GM23338 (cell line): Measurements from ENCODE around the gene CCDC186. TPM values are rescaled to one million over a fixed set of nuclear protein-coding genes. Genes with fewer than 3 reads are reported as not detected.

Experiments
- ATAC-seq: fragments of 200-7000 bp; cut with Tn5 transposase; 3 replicates; pipeline ENCODE4 v1.9.1; 2020
- DNase-seq: peaks from one replicate; pipeline ENCODE4 v3.0.0-alpha.2; 2015; ENCODE audit warnings: low spot score
- H2AFZ ChIP-seq: fragments of 200-600 bp; sonication (generic); 2 replicates; pipeline ENCODE4 v1.8.0; 2016; ENCODE audit warnings: antibody characterized with exemption, mild to moderate bottlenecking, moderate library complexity
- H3F3A ChIP-seq: fragments of 200-600 bp; sonication (generic); replicated peaks from 2 replicates; pipeline ENCODE4 v1.8.0; 2017; ENCODE audit warnings: antibody characterized with exemption, mixed run types, low read depth
- H3K27ac ChIP-seq: fragments of 200-600 bp; sonication (generic); 2 replicates; pipeline ENCODE4 v1.6.1; 2016; ENCODE audit warnings: low read depth
- H3K27me3 ChIP-seq: fragments of 200-600 bp; sonication (generic); 2 replicates; pipeline ENCODE4 v1.8.0; 2016; ENCODE audit warnings: mild to moderate bottlenecking, mixed run types, moderate library complexity; ENCODE audit not compliant: insufficient read depth
- H3K36me3 ChIP-seq: fragments of 200-600 bp; sonication (generic); 2 replicates; pipeline ENCODE4 v1.8.0; 2016; ENCODE audit warnings: mild to moderate bottlenecking; ENCODE audit not compliant: insufficient read depth
- H3K4me1 ChIP-seq: fragments of 200-600 bp; sonication (generic); 2 replicates; pipeline ENCODE4 v1.8.0; 2016; ENCODE audit warnings: mild to moderate bottlenecking, moderate library complexity; ENCODE audit not compliant: insufficient read depth
- H3K4me2 ChIP-seq: fragments of 200-600 bp; sonication (generic); 2 replicates; pipeline ENCODE4 v1.7.1; 2017; ENCODE audit warnings: mixed run types
- H3K4me3 ChIP-seq: fragments of 200-600 bp; sonication (generic); 2 replicates; pipeline ENCODE4 v1.6.1; 2016; ENCODE audit warnings: mixed run types
- H3K79me2 ChIP-seq: fragments of 200-600 bp; sonication (generic); replicated peaks from 2 replicates; pipeline ENCODE4 v1.8.0; 2017; ENCODE audit warnings: mild to moderate bottlenecking; ENCODE audit not compliant: insufficient read depth
- H3K9me2 ChIP-seq: fragments of 200-600 bp; sonication (generic); 2 replicates; pipeline ENCODE4 v1.8.0; 2017; ENCODE audit not compliant: insufficient read depth
- H4K20me1 ChIP-seq: fragments of 200-600 bp; sonication (generic); replicated peaks from 2 replicates; pipeline ENCODE4 v1.8.0; 2017; ENCODE audit warnings: mild to moderate bottlenecking; ENCODE audit not compliant: insufficient read depth
- H3K27ac Mint-ChIP-seq: 2 replicates; pipeline ENCODE4 v1.8.0; 2020; ENCODE audit warnings: inconsistent platforms, mild to moderate bottlenecking, moderate library complexity, mixed read lengths
- H3K27me3 Mint-ChIP-seq: 3 replicates; pipeline ENCODE4 v1.8.0; 2022; ENCODE audit warnings: low read depth, mild to moderate bottlenecking, moderate library complexity, mixed read lengths, inconsistent platforms; ENCODE audit not compliant: insufficient read depth, poor library complexity
- H3K36me3 Mint-ChIP-seq: 3 replicates; pipeline ENCODE4 v1.8.0; 2021; ENCODE audit warnings: low read depth, mild to moderate bottlenecking, inconsistent platforms, moderate library complexity, mixed read lengths
- H3K4me1 Mint-ChIP-seq: 3 replicates; pipeline ENCODE4 v1.8.0; 2020; ENCODE audit warnings: mild to moderate bottlenecking, inconsistent platforms, mixed read lengths
- H3K4me3 Mint-ChIP-seq: 3 replicates; pipeline ENCODE4 v1.8.0; 2021; ENCODE audit warnings: moderate library complexity, mild to moderate bottlenecking, inconsistent platforms, mixed read lengths
- H3K9me3 Mint-ChIP-seq: 3 replicates; pipeline ENCODE4 v1.8.0; 2020; ENCODE audit warnings: moderate library complexity, mild to moderate bottlenecking, inconsistent platforms, mixed read lengths
- CREB1 ChIP-seq: fragments of 250-450 bp; sonication (Bioruptor Pico); IDR thresholded peaks from 2 replicates; pipeline ENCODE4 v1.5.0; 2020; ENCODE audit warnings: low read depth, mild to moderate bottlenecking, moderate library complexity
- EZH2 ChIP-seq: fragments of 200-600 bp; sonication (generic); IDR thresholded peaks from one replicate; pipeline ENCODE4 v1.8.0; 2017; ENCODE audit warnings: antibody characterized with exemption, mild to moderate bottlenecking, low read depth; ENCODE audit not compliant: unreplicated experiment
- EZH2phosphoT487 ChIP-seq: fragments of 200-600 bp; sonication (generic); IDR thresholded peaks from one replicate; pipeline ENCODE4 v1.8.1; 2018; ENCODE audit warnings: antibody characterized with exemption; ENCODE audit not compliant: unreplicated experiment
- JUNB ChIP-seq: IDR thresholded peaks from one replicate; pipeline ENCODE4 v1.6.1; 2016; ENCODE audit warnings: antibody characterized with exemption; ENCODE audit not compliant: unreplicated experiment
- NANOG ChIP-seq: IDR thresholded peaks from 2 replicates; pipeline ENCODE4 v1.6.1; 2016; ENCODE audit warnings: antibody characterized with exemption, borderline replicate concordance
- POLR2AphosphoS5 ChIP-seq: IDR thresholded peaks from 2 replicates; pipeline ENCODE4 v1.6.1; 2016; ENCODE audit warnings: antibody characterized with exemption, low read depth
- STAT1 ChIP-seq: IDR thresholded peaks from one replicate; pipeline ENCODE4 v1.6.1; 2016; ENCODE audit warnings: antibody characterized with exemption; ENCODE audit not compliant: unreplicated experiment
- ZNF114 ChIP-seq: fragments of 250-450 bp; sonication (Bioruptor Pico); IDR thresholded peaks from 2 replicates; pipeline ENCODE4 v1.5.0; 2020; ENCODE audit warnings: mild to moderate bottlenecking, moderate library complexity
- ZNF331 ChIP-seq: fragments of 250-450 bp; sonication (Bioruptor Pico); IDR thresholded peaks from 2 replicates; pipeline ENCODE4 v1.5.0; 2020; ENCODE audit warnings: low read depth, mild to moderate bottlenecking, moderate library complexity
- ZNF462 ChIP-seq: fragments of 250-450 bp; sonication (Bioruptor Pico); IDR thresholded peaks from 2 replicates; pipeline ENCODE4 v1.5.0; 2020; ENCODE audit warnings: mild to moderate bottlenecking, moderate library complexity
- polyA plus RNA-seq: library from polyadenylated mRNA; unstranded; fragments of >200 nt; fragmentation: Nextera tagmentation; extraction: Ambion mirVana; gene quantifications from 2 replicates; pipeline ENCODE4 v1.2.1, GENCODE V29; 2016
- total RNA-seq: library from RNA; depleted of rRNA; stranded (reverse); fragments of >200 nt; shearing (Covaris generic); gene quantifications from 2 replicates; pipeline ENCODE4 v1.2.3, GENCODE V29; 2014
- TF ChIP-seq, protein P1 (sequence below), 2 experiments: fragments of 200-600 bp in 1 of 2; sonication (generic) in 1 of 2; conservative IDR thresholded peaks; 2 replicates each; pipeline versions ENCODE4 v1.5.1 to v1.6.1; 2016 to 2017; ENCODE audit warnings: antibody characterized with exemption in 2 of 2, low read depth in 2 of 2, mild to moderate bottlenecking in 2 of 2, moderate library complexity in 1 of 2
- TF ChIP-seq, protein P2 (sequence below): IDR thresholded peaks from one replicate; pipeline ENCODE4 v1.6.1; 2018; ENCODE audit warnings: antibody characterized with exemption; ENCODE audit not compliant: unreplicated experiment
- TF ChIP-seq, protein P3 (sequence below): IDR thresholded peaks from 2 replicates; pipeline ENCODE4 v1.6.1; 2016; ENCODE audit warnings: antibody characterized with exemption

CCDC186 gene
- total and polyA plus RNA-seq, 2 experiments from 2014 or later = 24.2 to 50.7 TPM

DNA sequence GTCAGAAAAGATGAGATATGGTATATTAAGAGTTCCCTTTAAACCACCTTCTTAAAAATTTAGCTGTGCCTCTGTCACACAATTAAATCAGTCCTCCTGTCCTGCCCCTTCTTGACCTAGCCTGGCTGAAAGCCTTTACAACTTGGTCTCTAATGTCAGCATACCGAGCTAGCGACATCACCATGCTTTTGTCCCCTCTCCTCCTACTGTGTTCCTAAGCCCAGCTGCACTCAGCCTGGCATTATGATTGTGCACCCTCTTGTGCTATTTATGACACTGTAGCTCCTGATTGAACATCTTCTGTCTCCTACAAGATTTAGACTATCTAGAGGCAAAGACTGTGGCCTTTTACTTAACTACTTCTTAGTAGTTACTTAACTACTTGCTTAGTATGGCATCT, 34.3 kb upstream of the CCDC186 start:
- peak; percentile 27 for DNase-seq
- no peaks in the 10 kb centered on the region for H3K9me2 ChIP-seq
- H3K36me3 Mint-ChIP-seq = no peaks in the 10 kb centered on the region

More for the DNA sequence above, 34.3 kb upstream of the CCDC186 start:
- Histone ChIP-seq H3F3A (no peaks in the 10 kb centered on the region), H3K27ac (no peak overlapping the region), H3K36me3 (no peaks in the 10 kb centered on the region), H3K27me3 (no peaks in the 10 kb centered on the region), H3K4me2 (no peak overlapping the region), H2AFZ (no peak overlapping the region), H3K4me3 (no peak overlapping the region), H3K79me2 (no peaks in the 10 kb centered on the region), H3K4me1 (no peaks in the 10 kb centered on the region), H4K20me1 (no peaks in the 10 kb centered on the region)
- H3K27ac Mint-ChIP-seq = no peak overlapping the region
- H3K9me3 Mint-ChIP-seq = no peaks in the 10 kb centered on the region
- no peaks in the 10 kb centered on the region; the same call in 2 of the 3 replicates for H3K4me1 Mint-ChIP-seq
- no peak for TF ChIP-seq STAT1
- TF ChIP-seq EZH2phosphoT487 = no peak
- TF ChIP-seq, protein P1, sequence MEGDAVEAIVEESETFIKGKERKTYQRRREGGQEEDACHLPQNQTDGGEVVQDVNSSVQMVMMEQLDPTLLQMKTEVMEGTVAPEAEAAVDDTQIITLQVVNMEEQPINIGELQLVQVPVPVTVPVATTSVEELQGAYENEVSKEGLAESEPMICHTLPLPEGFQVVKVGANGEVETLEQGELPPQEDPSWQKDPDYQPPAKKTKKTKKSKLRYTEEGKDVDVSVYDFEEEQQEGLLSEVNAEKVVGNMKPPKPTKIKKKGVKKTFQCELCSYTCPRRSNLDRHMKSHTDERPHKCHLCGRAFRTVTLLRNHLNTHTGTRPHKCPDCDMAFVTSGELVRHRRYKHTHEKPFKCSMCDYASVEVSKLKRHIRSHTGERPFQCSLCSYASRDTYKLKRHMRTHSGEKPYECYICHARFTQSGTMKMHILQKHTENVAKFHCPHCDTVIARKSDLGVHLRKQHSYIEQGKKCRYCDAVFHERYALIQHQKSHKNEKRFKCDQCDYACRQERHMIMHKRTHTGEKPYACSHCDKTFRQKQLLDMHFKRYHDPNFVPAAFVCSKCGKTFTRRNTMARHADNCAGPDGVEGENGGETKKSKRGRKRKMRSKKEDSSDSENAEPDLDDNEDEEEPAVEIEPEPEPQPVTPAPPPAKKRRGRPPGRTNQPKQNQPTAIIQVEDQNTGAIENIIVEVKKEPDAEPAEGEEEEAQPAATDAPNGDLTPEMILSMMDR (conservative IDR thresholded peaks at IDR 0.05; ENCODE audit: low read depth in 2 of 2) = no peak
- TF ChIP-seq ZNF114 (CRISPR knock-in tag) = no peak
- TF ChIP-seq NANOG = no peak
- TF ChIP-seq EZH2 = no peak
- no peak for TF ChIP-seq ZNF462
- no peak for TF ChIP-seq POLR2AphosphoS5
- TF ChIP-seq ZNF331 (CRISPR knock-in tag) = no peak
- TF ChIP-seq CREB1 (CRISPR knock-in tag) = no peak
- TF ChIP-seq, protein P2, sequence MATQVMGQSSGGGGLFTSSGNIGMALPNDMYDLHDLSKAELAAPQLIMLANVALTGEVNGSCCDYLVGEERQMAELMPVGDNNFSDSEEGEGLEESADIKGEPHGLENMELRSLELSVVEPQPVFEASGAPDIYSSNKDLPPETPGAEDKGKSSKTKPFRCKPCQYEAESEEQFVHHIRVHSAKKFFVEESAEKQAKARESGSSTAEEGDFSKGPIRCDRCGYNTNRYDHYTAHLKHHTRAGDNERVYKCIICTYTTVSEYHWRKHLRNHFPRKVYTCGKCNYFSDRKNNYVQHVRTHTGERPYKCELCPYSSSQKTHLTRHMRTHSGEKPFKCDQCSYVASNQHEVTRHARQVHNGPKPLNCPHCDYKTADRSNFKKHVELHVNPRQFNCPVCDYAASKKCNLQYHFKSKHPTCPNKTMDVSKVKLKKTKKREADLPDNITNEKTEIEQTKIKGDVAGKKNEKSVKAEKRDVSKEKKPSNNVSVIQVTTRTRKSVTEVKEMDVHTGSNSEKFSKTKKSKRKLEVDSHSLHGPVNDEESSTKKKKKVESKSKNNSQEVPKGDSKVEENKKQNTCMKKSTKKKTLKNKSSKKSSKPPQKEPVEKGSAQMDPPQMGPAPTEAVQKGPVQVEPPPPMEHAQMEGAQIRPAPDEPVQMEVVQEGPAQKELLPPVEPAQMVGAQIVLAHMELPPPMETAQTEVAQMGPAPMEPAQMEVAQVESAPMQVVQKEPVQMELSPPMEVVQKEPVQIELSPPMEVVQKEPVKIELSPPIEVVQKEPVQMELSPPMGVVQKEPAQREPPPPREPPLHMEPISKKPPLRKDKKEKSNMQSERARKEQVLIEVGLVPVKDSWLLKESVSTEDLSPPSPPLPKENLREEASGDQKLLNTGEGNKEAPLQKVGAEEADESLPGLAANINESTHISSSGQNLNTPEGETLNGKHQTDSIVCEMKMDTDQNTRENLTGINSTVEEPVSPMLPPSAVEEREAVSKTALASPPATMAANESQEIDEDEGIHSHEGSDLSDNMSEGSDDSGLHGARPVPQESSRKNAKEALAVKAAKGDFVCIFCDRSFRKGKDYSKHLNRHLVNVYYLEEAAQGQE = no peak
- no peak for TF ChIP-seq JUNB
- TF ChIP-seq, protein P3, sequence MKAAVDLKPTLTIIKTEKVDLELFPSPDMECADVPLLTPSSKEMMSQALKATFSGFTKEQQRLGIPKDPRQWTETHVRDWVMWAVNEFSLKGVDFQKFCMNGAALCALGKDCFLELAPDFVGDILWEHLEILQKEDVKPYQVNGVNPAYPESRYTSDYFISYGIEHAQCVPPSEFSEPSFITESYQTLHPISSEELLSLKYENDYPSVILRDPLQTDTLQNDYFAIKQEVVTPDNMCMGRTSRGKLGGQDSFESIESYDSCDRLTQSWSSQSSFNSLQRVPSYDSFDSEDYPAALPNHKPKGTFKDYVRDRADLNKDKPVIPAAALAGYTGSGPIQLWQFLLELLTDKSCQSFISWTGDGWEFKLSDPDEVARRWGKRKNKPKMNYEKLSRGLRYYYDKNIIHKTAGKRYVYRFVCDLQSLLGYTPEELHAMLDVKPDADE = no peak
- H3K4me3 Mint-ChIP-seq = no peak overlapping the region
- H3K27me3 Mint-ChIP-seq = no peaks in the 10 kb centered on the region
- ATAC-seq = peak; percentile 79
